Tibial nerve (tissue), 4 donors: Measurements from ENCODE around the gene ZGLP1.

Experiments
- EP300 ChIP-seq, 2 donors: sonication (generic); formaldehyde crosslinking; IDR thresholded peaks; one replicate each; pipeline ENCODE4 v1.6.1; 2017; ENCODE audit warnings: antibody characterized with exemption in 2 of 2, mild to moderate bottlenecking in 1 of 2
- POLR2A ChIP-seq, 2 donors: fragments of 450-650 bp; IDR thresholded peaks; one replicate each; pipeline ENCODE4 v1.6.1; 2017; ENCODE audit warnings: antibody characterized with exemption in 2 of 2, mild to moderate bottlenecking in 2 of 2, moderate library complexity in 2 of 2
- TF ChIP-seq, protein P1 (sequence below), 5 experiments: fragments of 200-600 bp in 3 of 5; fragments of 450-650 bp in 2 of 5; sonication (generic) in 3 of 5; IDR thresholded peaks; one replicate each; pipeline ENCODE4 v1.5.1; 2016 to 2019; ENCODE audit warnings: antibody characterized with exemption in 5 of 5, mild to moderate bottlenecking in 3 of 5, moderate library complexity in 2 of 5

DNA sequence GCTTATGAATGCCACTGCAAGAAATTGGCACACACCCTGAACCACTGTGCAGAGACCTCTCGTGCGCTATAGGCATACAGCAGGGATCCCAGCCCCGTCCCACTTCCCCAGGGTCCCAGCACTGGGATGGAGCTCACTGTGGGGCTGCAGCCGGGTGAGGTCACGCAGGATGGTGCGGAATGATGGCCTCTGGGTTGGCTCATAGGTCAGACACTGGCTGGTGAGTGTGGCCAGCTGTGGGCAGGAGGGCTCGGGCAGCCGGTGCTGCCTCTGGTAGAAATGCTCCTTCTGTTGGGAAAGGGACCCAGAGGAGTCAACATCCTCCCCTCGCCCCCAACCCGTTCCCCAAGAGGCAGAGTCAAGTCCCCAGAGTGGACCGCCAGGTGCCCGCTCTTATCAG is 46.8 kb upstream of the ZGLP1 start:
- TF ChIP-seq EP300 (IDR thresholded peaks at IDR 0.05) (no peak), POLR2A (IDR thresholded peaks at IDR 0.05) (no peak)
- TF ChIP-seq, protein P1, sequence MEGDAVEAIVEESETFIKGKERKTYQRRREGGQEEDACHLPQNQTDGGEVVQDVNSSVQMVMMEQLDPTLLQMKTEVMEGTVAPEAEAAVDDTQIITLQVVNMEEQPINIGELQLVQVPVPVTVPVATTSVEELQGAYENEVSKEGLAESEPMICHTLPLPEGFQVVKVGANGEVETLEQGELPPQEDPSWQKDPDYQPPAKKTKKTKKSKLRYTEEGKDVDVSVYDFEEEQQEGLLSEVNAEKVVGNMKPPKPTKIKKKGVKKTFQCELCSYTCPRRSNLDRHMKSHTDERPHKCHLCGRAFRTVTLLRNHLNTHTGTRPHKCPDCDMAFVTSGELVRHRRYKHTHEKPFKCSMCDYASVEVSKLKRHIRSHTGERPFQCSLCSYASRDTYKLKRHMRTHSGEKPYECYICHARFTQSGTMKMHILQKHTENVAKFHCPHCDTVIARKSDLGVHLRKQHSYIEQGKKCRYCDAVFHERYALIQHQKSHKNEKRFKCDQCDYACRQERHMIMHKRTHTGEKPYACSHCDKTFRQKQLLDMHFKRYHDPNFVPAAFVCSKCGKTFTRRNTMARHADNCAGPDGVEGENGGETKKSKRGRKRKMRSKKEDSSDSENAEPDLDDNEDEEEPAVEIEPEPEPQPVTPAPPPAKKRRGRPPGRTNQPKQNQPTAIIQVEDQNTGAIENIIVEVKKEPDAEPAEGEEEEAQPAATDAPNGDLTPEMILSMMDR (IDR thresholded peaks at IDR 0.05), result no peak
